Lung (tissue), 12 donors: ENCODE data around the gene BMP7. TPM values are rescaled to one million over a fixed set of nuclear protein-coding genes. Genes with fewer than 3 reads are reported as not detected.
A peak's percentile ranks its signal among the peaks of the same experiment; 100 is the strongest.

ENCODE experiments used
- ATAC-seq: fragments of 200-7000 bp; cut with Tn5 transposase; one replicate; pipeline ENCODE4 v1.9.1; 2020; ENCODE audit warnings: moderate number of reproducible peaks; ENCODE audit not compliant: insufficient read depth, low FRiP score
- DNase-seq, 3 donors: peaks; one replicate each; pipeline ENCODE4 v3.0.0-alpha.2; 2013 to 2017
- H3K27ac ChIP-seq, 2 donors: one replicate each; pipeline ENCODE4 v1.5.1; 2013; ENCODE audit warnings: mild to moderate bottlenecking in 2 of 2, moderate library complexity in 2 of 2, control low read depth in 1 of 2, inconsistent platforms in 1 of 2, low read depth in 1 of 2, low read length in 1 of 2
- H3K27me3 ChIP-seq, 3 donors: one replicate each; pipeline ENCODE4 v1.5.1; 2013; ENCODE audit warnings: low read length in 2 of 3; ENCODE audit not compliant: control insufficient read depth in 3 of 3, insufficient read depth in 3 of 3
- H3K36me3 ChIP-seq, 4 donors: one replicate each; pipeline ENCODE4 v1.5.1; 2013; ENCODE audit warnings: low read length in 4 of 4, mild to moderate bottlenecking in 1 of 4, moderate library complexity in 1 of 4; ENCODE audit not compliant: control insufficient read depth in 4 of 4, insufficient read depth in 4 of 4
- H3K4me1 ChIP-seq, 5 donors: one replicate each; pipeline ENCODE4 v1.5.1; 2013; ENCODE audit warnings: low read length in 5 of 5, mild to moderate bottlenecking in 2 of 5, moderate library complexity in 1 of 5; ENCODE audit not compliant: control insufficient read depth in 5 of 5, insufficient read depth in 5 of 5
- H3K4me3 ChIP-seq: one replicate; pipeline ENCODE4 v1.5.1; 2013; ENCODE audit warnings: mild to moderate bottlenecking, control low read depth, moderate library complexity
- H3K9ac ChIP-seq, 2 donors: one replicate each; pipeline ENCODE4 v1.5.1; 2013; ENCODE audit warnings: low read length in 2 of 2, control low read depth in 1 of 2; ENCODE audit not compliant: insufficient read depth in 1 of 2
- H3K9me3 ChIP-seq, 4 donors: one replicate each; pipeline ENCODE4 v1.5.1; 2013; ENCODE audit warnings: low read length in 3 of 4, mild to moderate bottlenecking in 1 of 4, moderate library complexity in 1 of 4; ENCODE audit not compliant: control insufficient read depth in 4 of 4, insufficient read depth in 3 of 4
- CTCF ChIP-seq: IDR thresholded peaks from 2 replicates; pipeline ENCODE4 v1.5.1; 2012; ENCODE audit warnings: mild to moderate bottlenecking; ENCODE audit errors: control extremely low read depth, extremely low read depth
- WGBS, 2 donors: extraction: QIAGEN DNeasy Blood & Tissue Kit; methylation state at CpG; one replicate each; pipeline ENCODE4 v1.1.7; 2013; 5-methylcytosine and 5-hydroxymethylcytosine counted together
- polyA plus RNA-seq, 2 donors: library from polyadenylated mRNA; stranded (reverse); fragments of 200-250 nt; gene quantifications; one replicate each; pipeline ENCODE4 v1.2.1, GENCODE V29; 2013
- total RNA-seq, 2 donors: library from RNA; depleted of rRNA in 1 of 2; stranded (reverse); fragments of >200 nt in 1 of 2; gene quantifications; one replicate each; pipeline ENCODE4 v1.2.1, GENCODE V29; 2014 to 2021
- donor health status: control.
- donor health status: control.
- donor health status: Bipolar disorder and iron deficiency.
- donor health status: healthy.
- donor health status: DM: yes; HTN: yes; CAD: no.

Gene BMP7
- total and polyA plus RNA-seq, 4 donors = 0.67 to 10.3 (median 1.4) TPM

GRCh38 chr20:57260934-57261333 is 5.5 kb downstream of the BMP7 start:
- no peak for TF ChIP-seq CTCF
- peak; percentile 69 to 78 (median 75) for DNase-seq
- Histone ChIP-seq H3K9me3 (peaks cover 0 to 4% (median 0%) of the 10 kb centered on the region in 4 donors), H3K4me1 (peaks cover 0 to 76% (median 38%) of the 10 kb centered on the region in 5 donors), H3K4me3 (no peak overlapping the region), H3K27ac (no peak overlapping the region), H3K9ac (peak overlapping the region in 1 of 2 donors; percentile 19), H3K27me3 (peaks cover 0 to 4% (median 0%) of the 10 kb centered on the region in 3 donors), H3K36me3 (no peaks in the 10 kb centered on the region)
- no peak for ATAC-seq
- 21 to 29% methylated on average over 14 of the region's 14 CpGs for WGBS, 2 donors

GRCh38 chr20:57259938-57260921 is 6.2 kb downstream of the BMP7 start:
- DNase-seq = no peak
- Histone ChIP-seq H3K9me3 (peaks cover 0 to 3% (median 0%) of the 10 kb centered on the region in 4 donors), H3K4me1 (peaks cover 0 to 71% (median 38%) of the 10 kb centered on the region in 5 donors), H3K27me3 (no peaks in the 10 kb centered on the region), H3K9ac (peak overlapping the region in 1 of 2 donors; percentile 38), H3K27ac (no peak overlapping the region), H3K36me3 (no peaks in the 10 kb centered on the region), H3K4me3 (no peak overlapping the region)
- TF ChIP-seq CTCF = no peak
- no peak for ATAC-seq
- 53 to 66% methylated on average over 23 of the region's 23 CpGs for WGBS, 2 donors

GRCh38 chr20:57259121-57259937 is 7.1 kb downstream of the BMP7 start:
- peaks cover 0 to 70% (median 36%) of the 10 kb centered on the region in 5 donors for H3K4me1 ChIP-seq
- peak; percentile 93 to 97 (median 97) for DNase-seq
- ATAC-seq = no peak
- H3K27ac ChIP-seq = no peak overlapping the region
- 28% methylated on average over 21 of the region's 21 CpGs for WGBS, 2 donors
- H3K4me3 ChIP-seq = no peak overlapping the region
- no peak overlapping the region for H3K9ac ChIP-seq
- no peak for TF ChIP-seq CTCF
- no peaks in the 10 kb centered on the region for H3K27me3 ChIP-seq
- no peaks in the 10 kb centered on the region for H3K36me3 ChIP-seq
- H3K9me3 ChIP-seq = no peaks in the 10 kb centered on the region
